OCI-LY3 (cell line): Measurements from ENCODE around the gene TACC3.

ENCODE experiments used
- H2AFZ ChIP-seq: fragments of 200-600, 300-600 bp; shearing (Covaris generic); 2 replicates; pipeline ENCODE4 v1.6.0; 2014; ENCODE audit warnings: antibody characterized with exemption, low read depth, low read length
- H3K27ac ChIP-seq: fragments of 200-600, 300-600 bp; sonication (generic); 2 replicates; pipeline ENCODE4 v1.5.1; 2014; ENCODE audit warnings: mild to moderate bottlenecking, low read length, moderate library complexity, mixed read lengths
- H3K27me3 ChIP-seq: fragments of 200-600, 300-600 bp; sonication (generic); 2 replicates; pipeline ENCODE4 v1.6.1; 2014; ENCODE audit warnings: low read depth, low read length, mixed read lengths
- H3K36me3 ChIP-seq: fragments of 200-600, 300-600 bp; sonication (generic); replicated peaks from 2 replicates; pipeline ENCODE3; 2014; ENCODE audit warnings: low read depth, low read length, mixed read lengths
- H3K4me1 ChIP-seq: fragments of 300-600, 200-600 bp; sonication (generic); 2 replicates; pipeline ENCODE4 v1.6.1; 2014; ENCODE audit warnings: low read length, mixed read lengths
- H3K4me2 ChIP-seq: fragments of 200-600, 300-600 bp; sonication (generic); 2 replicates; pipeline ENCODE4 v1.6.1; 2014; ENCODE audit warnings: low read length, mixed read lengths
- H3K4me3 ChIP-seq: fragments of 300-600, 200-600 bp; sonication (generic); 2 replicates; pipeline ENCODE4 v1.5.1; 2014; ENCODE audit warnings: antibody characterized with exemption, mild to moderate bottlenecking, low read length, moderate library complexity
- H3K79me2 ChIP-seq: fragments of 300-600, 200-600 bp; shearing (Covaris generic); 2 replicates; pipeline ENCODE4 v1.6.1; 2014; ENCODE audit warnings: mild to moderate bottlenecking, low read length, mixed read lengths
- H3K9ac ChIP-seq: fragments of 300-600, 200-600 bp; shearing (Covaris generic); 2 replicates; pipeline ENCODE4 v1.6.0; 2014; ENCODE audit warnings: mild to moderate bottlenecking, low read length, moderate library complexity
- H3K9me3 ChIP-seq: fragments of 200-600, 300-600 bp; shearing (Covaris generic); 2 replicates; pipeline ENCODE4 v1.6.1; 2014; ENCODE audit warnings: low read length, mixed read lengths; ENCODE audit not compliant: insufficient read depth
- H4K20me1 ChIP-seq: fragments of 200-600, 300-600 bp; sonication (generic); 2 replicates; pipeline ENCODE4 v1.6.1; 2016; ENCODE audit warnings: low read length, mixed read lengths; ENCODE audit not compliant: insufficient read depth
- EZH2phosphoT487 ChIP-seq: fragments of 200-600 bp; shearing (Covaris generic); IDR thresholded peaks from 2 replicates; pipeline ENCODE4 v1.6.1; 2018; ENCODE audit warnings: antibody characterized with exemption, mixed run types, low read depth
- TF ChIP-seq, protein P1 (sequence below): fragments of 200-600, 300-600 bp; sonication (generic); IDR thresholded peaks from 2 replicates; pipeline ENCODE4 v1.5.1; 2014; ENCODE audit warnings: antibody characterized with exemption, low read length, low read depth

TACC3 gene

DNA sequence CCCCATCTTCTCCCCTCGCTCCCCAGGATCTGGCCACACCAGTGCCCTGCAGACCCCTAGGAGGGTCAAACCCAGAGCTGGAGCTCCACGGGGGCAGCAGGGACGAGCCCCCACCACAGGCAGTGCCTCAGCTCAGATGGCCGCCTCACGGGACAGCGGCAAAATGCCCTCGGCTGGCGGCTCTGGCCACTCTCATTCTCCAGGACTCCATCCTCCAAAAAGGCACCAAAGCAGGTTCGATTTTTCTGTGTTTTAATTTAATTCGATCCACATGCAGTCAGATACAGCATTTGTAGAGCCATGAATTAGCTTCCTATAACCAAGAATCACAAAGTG lies 45.6 kb upstream of the TACC3 start:
- no peaks in the 10 kb centered on the region for H3K79me2 ChIP-seq
- H3K27me3 ChIP-seq: no peaks in the 10 kb centered on the region
- H3K4me3 ChIP-seq: no peak overlapping the region
- H2AFZ ChIP-seq: no peak overlapping the region
- no peak overlapping the region for H3K4me2 ChIP-seq
- H3K9me3 ChIP-seq: no peaks in the 10 kb centered on the region
- no peaks in the 10 kb centered on the region for H4K20me1 ChIP-seq
- no peaks in the 10 kb centered on the region for H3K4me1 ChIP-seq
- TF ChIP-seq EZH2phosphoT487: no peak
- TF ChIP-seq, protein P1, sequence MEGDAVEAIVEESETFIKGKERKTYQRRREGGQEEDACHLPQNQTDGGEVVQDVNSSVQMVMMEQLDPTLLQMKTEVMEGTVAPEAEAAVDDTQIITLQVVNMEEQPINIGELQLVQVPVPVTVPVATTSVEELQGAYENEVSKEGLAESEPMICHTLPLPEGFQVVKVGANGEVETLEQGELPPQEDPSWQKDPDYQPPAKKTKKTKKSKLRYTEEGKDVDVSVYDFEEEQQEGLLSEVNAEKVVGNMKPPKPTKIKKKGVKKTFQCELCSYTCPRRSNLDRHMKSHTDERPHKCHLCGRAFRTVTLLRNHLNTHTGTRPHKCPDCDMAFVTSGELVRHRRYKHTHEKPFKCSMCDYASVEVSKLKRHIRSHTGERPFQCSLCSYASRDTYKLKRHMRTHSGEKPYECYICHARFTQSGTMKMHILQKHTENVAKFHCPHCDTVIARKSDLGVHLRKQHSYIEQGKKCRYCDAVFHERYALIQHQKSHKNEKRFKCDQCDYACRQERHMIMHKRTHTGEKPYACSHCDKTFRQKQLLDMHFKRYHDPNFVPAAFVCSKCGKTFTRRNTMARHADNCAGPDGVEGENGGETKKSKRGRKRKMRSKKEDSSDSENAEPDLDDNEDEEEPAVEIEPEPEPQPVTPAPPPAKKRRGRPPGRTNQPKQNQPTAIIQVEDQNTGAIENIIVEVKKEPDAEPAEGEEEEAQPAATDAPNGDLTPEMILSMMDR: no peak
- H3K9ac ChIP-seq: no peak overlapping the region
- no peak overlapping the region for H3K27ac ChIP-seq
- no peaks in the 10 kb centered on the region for H3K36me3 ChIP-seq

DNA sequence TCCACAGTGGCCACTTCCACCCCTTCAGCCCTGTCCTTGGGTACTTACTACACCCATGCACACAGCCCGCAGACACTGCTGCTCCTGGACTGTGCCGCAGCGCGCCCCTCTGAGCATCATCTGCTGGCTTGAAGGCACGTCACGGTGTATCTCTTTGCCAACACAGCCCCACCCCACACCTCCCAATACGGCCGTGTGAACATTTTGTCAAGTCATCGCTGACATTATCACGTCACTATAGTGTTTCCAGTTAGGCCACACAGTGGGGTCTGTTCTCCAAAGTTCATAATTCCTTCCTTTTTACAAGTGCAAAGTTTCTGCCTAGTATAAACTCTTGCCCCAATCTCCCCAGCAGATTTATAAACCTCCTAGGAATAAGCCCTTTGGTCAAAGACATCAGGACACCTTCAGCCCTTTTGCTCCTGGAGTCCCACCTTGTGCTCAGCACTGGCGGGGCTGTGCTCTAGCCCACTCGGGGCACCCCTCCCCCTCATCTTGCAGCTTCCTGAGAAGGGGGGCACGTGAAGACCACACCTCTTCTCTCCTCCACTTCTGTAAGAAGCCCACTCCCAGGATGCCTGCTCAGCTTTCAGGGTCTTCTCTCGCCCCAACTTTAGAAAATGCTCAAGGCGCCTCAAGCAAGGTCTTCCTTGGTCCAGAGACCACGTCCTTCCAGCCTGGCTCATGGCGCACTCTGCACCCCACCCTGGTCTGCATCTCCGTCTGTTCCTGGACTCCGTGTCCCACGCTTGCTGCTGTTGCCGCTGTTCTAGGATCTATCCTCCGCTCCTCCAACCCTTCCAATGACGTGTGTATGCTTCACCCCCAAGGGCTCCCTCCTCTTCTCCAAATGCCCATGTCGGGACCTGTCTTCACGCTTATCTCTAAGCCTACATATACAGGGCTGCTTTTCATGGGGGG lies 44.5 kb upstream of the TACC3 start:
- Histone ChIP-seq H3K4me2 (no peak overlapping the region), H3K36me3 (no peaks in the 10 kb centered on the region), H3K4me1 (no peaks in the 10 kb centered on the region), H3K9ac (no peak overlapping the region), H3K9me3 (no peaks in the 10 kb centered on the region), H3K27me3 (no peaks in the 10 kb centered on the region), H3K27ac (no peak overlapping the region), H2AFZ (no peak overlapping the region), H3K79me2 (no peaks in the 10 kb centered on the region), H3K4me3 (no peak overlapping the region), H4K20me1 (no peaks in the 10 kb centered on the region)
- TF ChIP-seq, protein P1: no peak
- TF ChIP-seq EZH2phosphoT487: no peak

DNA sequence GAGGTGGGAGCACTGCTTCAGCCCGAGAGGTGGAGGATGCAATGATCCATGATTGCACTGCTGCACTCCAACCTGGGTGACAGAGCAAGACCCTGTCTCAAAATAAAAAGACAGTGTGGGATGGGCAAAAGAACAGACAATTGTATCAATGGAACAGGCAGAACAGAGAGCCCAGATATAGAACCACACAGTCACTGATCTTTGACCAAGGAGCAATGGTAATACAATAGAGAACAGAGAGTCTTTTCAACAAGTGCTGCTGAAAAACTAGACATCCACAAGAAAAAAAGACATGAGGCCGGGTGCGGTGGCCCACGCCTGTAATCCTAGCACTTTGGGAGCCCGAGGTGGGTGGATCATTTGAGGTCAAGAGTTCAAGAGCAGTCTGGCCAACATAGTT lies 43.1 kb upstream of the TACC3 start:
- TF ChIP-seq EZH2phosphoT487: no peak
- TF ChIP-seq, protein P1: no peak
- H3K4me3 ChIP-seq: no peak overlapping the region
- H3K9me3 ChIP-seq: no peaks in the 10 kb centered on the region
- no peaks in the 10 kb centered on the region for H3K27me3 ChIP-seq
- no peak overlapping the region for H3K4me2 ChIP-seq
- H3K9ac ChIP-seq: no peak overlapping the region
- H3K27ac ChIP-seq: no peak overlapping the region
- H2AFZ ChIP-seq: no peak overlapping the region
- H3K36me3 ChIP-seq: no peaks in the 10 kb centered on the region
- H4K20me1 ChIP-seq: no peaks in the 10 kb centered on the region
- H3K79me2 ChIP-seq: no peaks in the 10 kb centered on the region
- no peaks in the 10 kb centered on the region for H3K4me1 ChIP-seq

DNA sequence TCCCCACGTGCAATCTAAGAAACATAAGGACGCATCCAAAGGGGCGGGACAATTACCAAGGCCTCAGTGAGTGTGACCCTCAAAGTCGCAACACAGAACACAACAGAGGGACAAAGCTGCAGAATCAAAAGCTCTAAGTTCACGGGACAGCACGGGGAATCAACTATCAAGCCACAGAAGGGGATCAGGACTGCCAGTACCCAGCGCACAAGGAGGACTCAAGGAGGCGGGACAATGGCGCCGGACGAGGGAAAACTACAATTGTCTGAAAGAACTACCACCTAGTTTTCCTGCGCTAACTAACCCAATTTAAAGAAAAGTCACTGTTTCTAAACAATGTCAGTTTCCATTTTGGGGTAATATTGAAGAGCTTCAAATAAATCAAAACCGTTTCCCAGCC lies 38.5 kb upstream of the TACC3 start:
- H3K9ac ChIP-seq: no peak overlapping the region
- H3K36me3 ChIP-seq: no peaks in the 10 kb centered on the region
- H2AFZ ChIP-seq: no peak overlapping the region
- H3K27me3 ChIP-seq: no peaks in the 10 kb centered on the region
- H3K4me1 ChIP-seq: peaks cover 7% of the 10 kb centered on the region
- no peak overlapping the region for H3K4me2 ChIP-seq
- H3K9me3 ChIP-seq: no peaks in the 10 kb centered on the region
- H3K79me2 ChIP-seq: no peaks in the 10 kb centered on the region
- no peak overlapping the region for H3K4me3 ChIP-seq
- no peak overlapping the region for H3K27ac ChIP-seq
- TF ChIP-seq EZH2phosphoT487: no peak
- TF ChIP-seq, protein P1: no peak
- no peaks in the 10 kb centered on the region for H4K20me1 ChIP-seq
